Inferior parietal cortex (tissue), 1 donor: ENCODE data around the gene FBXO44.

Experiments
- DNase-seq: peaks from one replicate; pipeline ENCODE4 v3.0.0-alpha.2; 2016; ENCODE audit errors: extremely low spot score

Gene FBXO44

GRCh38 chr1:11708554-11709350 lies 54.1 kb downstream of the FBXO44 start:
- no peak for DNase-seq

GRCh38 chr1:11711490-11711889 lies 56.8 kb downstream of the FBXO44 start:
- DNase-seq, result no peak

- DNase-seq, result no peak
Observed at GRCh38 chr1:11712285-11712684, 57.6 kb downstream of the FBXO44 start.
